HepG2 (cell line): ENCODE data around the gene CCDC17. TPM values are rescaled to one million over a fixed set of nuclear protein-coding genes. Genes with fewer than 3 reads are reported as not detected.
A peak's percentile ranks its signal among the peaks of the same experiment; 100 is the strongest.

Source experiments
- MED8 ChIP-seq: sonication (generic); formaldehyde crosslinking; IDR thresholded peaks from 2 replicates; pipeline ENCODE4 v1.8.1; 2023; ENCODE audit warnings: mild to moderate bottlenecking, missing genetic modification reagents; ENCODE audit not compliant: insufficient replicate concordance
- POLR2AphosphoS5 ChIP-seq: IDR thresholded peaks from 2 replicates; pipeline ENCODE4 v1.6.1; 2012; ENCODE audit warnings: low read depth, low read length
- TCF12 ChIP-seq, 2 experiments: fragments of 450-650 bp in 1 of 2; sonication (generic) in 1 of 2; formaldehyde crosslinking in 1 of 2; IDR thresholded peaks; 2 replicates each; pipeline versions ENCODE4 v1.6.1 to v1.8.0; 2017 to 2022; ENCODE audit warnings: antibody characterized with exemption in 1 of 2, mild to moderate bottlenecking in 1 of 2, missing genetic modification reagents in 1 of 2, moderate library complexity in 1 of 2
- ZBTB2 ChIP-seq: sonication (generic); formaldehyde crosslinking; IDR thresholded peaks from 2 replicates; pipeline ENCODE4 v1.8.0; 2022; ENCODE audit warnings: low read depth, missing genetic modification reagents
- ZNF318 ChIP-seq: sonication (generic); formaldehyde crosslinking; IDR thresholded peaks from 2 replicates; pipeline ENCODE4 v1.4.0; 2020; ENCODE audit warnings: mild to moderate bottlenecking, missing genetic modification reagents
- ZNF44 ChIP-seq: sonication (generic); formaldehyde crosslinking; IDR thresholded peaks from 2 replicates; pipeline ENCODE4 v1.5.1; 2020; ENCODE audit warnings: mild to moderate bottlenecking, missing genetic modification reagents
- ZNF619 ChIP-seq: sonication (generic); formaldehyde crosslinking; IDR thresholded peaks from 2 replicates; pipeline ENCODE4 v1.4.0; 2020; ENCODE audit warnings: mild to moderate bottlenecking, missing genetic modification reagents
- polyA plus RNA-seq, 8 experiments: library from polyadenylated mRNA; depleted of rRNA in 3 of 8; stranded (reverse) in 7 of 8; unstranded in 1 of 8; fragments of >200 nt; fragmentation: Illumina TruSeq in 4 of 8; extraction: Trizol in 4 of 8; gene quantifications; 2 replicates each; pipeline versions ENCODE4 v1.2.1 to v1.2.3, GENCODE V29; 2011 to 2016; ENCODE audit warnings: low read depth in 4 of 8, missing spikeins in 1 of 8, mixed read lengths in 1 of 8; ENCODE audit not compliant: insufficient read depth in 1 of 8
- total RNA-seq, 5 experiments: library from RNA; depleted of rRNA; stranded (reverse); fragments of >200 nt; fragmentation: Illumina TruSeq; extraction: Trizol; gene quantifications; 2 replicates each; pipeline ENCODE4 v1.2.3, GENCODE V29; 2016; ENCODE audit warnings: low read depth in 1 of 5
- TF ChIP-seq, protein P1 (sequence below): sonication (generic); formaldehyde crosslinking; IDR thresholded peaks from 2 replicates; pipeline ENCODE4 v1.4.0; 2020; ENCODE audit warnings: low read depth, mild to moderate bottlenecking, missing genetic modification reagents
- TF ChIP-seq, protein P2 (sequence below): sonication (generic); formaldehyde crosslinking; IDR thresholded peaks from 2 replicates; pipeline ENCODE4 v1.5.0; 2020; ENCODE audit warnings: mild to moderate bottlenecking, missing genetic modification reagents, borderline replicate concordance
- TF ChIP-seq, protein P3 (sequence below): sonication (generic); formaldehyde crosslinking; IDR thresholded peaks from 2 replicates; pipeline ENCODE4 v1.5.1; 2020; ENCODE audit warnings: mild to moderate bottlenecking, missing genetic modification reagents

CCDC17 gene
- total and polyA plus RNA-seq, 2 of the 13 experiments (the other 11 are each of a cell fraction or from before 2014, with no cell fraction given): 1.5 to 3.3 TPM

DNA sequence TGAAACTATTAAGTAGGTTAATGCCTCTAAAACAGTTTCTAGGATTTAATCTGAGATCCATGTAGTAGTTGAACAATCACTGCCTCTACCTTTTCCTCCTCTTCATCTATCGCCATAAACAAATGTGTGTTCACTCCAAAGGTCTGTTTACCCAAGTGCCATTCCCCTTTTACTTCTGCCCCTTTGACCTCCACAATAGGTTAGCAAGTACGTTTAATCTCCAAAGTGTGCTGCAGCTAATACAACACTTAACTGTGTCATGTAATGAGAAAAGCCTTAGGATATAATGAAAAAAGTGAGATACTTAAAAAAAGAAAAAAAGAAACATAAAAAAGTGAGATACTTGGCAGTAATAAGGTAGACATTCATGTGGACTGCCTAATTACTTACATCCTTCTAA is 34.3 kb upstream of the CCDC17 start (continued):
- TF ChIP-seq ZNF619 (CRISPR knock-in tag) (no peak), MED8 (CRISPR knock-in tag) (no peak), ZNF318 (CRISPR knock-in tag) (no peak), TCF12 (IDR thresholded peaks at IDR 0.05) (no peak), TCF12 (CRISPR knock-in tag; IDR thresholded peaks at IDR 0.05) (no peak), ZBTB2 (CRISPR knock-in tag) (no peak), POLR2AphosphoS5 (no peak), ZNF44 (CRISPR knock-in tag) (no peak)
- TF ChIP-seq, protein P1, sequence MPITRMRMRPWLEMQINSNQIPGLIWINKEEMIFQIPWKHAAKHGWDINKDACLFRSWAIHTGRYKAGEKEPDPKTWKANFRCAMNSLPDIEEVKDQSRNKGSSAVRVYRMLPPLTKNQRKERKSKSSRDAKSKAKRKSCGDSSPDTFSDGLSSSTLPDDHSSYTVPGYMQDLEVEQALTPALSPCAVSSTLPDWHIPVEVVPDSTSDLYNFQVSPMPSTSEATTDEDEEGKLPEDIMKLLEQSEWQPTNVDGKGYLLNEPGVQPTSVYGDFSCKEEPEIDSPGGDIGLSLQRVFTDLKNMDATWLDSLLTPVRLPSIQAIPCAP (CRISPR knock-in tag): no peak
- TF ChIP-seq, protein P2, sequence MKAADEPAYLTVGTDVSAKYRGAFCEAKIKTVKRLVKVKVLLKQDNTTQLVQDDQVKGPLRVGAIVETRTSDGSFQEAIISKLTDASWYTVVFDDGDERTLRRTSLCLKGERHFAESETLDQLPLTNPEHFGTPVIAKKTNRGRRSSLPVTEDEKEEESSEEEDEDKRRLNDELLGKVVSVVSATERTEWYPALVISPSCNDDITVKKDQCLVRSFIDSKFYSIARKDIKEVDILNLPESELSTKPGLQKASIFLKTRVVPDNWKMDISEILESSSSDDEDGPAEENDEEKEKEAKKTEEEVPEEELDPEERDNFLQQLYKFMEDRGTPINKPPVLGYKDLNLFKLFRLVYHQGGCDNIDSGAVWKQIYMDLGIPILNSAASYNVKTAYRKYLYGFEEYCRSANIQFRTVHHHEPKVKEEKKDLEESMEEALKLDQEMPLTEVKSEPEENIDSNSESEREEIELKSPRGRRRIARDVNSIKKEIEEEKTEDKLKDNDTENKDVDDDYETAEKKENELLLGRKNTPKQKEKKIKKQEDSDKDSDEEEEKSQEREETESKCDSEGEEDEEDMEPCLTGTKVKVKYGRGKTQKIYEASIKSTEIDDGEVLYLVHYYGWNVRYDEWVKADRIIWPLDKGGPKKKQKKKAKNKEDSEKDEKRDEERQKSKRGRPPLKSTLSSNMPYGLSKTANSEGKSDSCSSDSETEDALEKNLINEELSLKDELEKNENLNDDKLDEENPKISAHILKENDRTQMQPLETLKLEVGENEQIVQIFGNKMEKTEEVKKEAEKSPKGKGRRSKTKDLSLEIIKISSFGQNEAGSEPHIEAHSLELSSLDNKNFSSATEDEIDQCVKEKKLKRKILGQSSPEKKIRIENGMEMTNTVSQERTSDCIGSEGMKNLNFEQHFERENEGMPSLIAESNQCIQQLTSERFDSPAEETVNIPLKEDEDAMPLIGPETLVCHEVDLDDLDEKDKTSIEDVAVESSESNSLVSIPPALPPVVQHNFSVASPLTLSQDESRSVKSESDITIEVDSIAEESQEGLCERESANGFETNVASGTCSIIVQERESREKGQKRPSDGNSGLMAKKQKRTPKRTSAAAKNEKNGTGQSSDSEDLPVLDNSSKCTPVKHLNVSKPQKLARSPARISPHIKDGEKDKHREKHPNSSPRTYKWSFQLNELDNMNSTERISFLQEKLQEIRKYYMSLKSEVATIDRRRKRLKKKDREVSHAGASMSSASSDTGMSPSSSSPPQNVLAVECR: peak; percentile 24; the same call in 1 of the 2 replicates
- TF ChIP-seq, protein P3, sequence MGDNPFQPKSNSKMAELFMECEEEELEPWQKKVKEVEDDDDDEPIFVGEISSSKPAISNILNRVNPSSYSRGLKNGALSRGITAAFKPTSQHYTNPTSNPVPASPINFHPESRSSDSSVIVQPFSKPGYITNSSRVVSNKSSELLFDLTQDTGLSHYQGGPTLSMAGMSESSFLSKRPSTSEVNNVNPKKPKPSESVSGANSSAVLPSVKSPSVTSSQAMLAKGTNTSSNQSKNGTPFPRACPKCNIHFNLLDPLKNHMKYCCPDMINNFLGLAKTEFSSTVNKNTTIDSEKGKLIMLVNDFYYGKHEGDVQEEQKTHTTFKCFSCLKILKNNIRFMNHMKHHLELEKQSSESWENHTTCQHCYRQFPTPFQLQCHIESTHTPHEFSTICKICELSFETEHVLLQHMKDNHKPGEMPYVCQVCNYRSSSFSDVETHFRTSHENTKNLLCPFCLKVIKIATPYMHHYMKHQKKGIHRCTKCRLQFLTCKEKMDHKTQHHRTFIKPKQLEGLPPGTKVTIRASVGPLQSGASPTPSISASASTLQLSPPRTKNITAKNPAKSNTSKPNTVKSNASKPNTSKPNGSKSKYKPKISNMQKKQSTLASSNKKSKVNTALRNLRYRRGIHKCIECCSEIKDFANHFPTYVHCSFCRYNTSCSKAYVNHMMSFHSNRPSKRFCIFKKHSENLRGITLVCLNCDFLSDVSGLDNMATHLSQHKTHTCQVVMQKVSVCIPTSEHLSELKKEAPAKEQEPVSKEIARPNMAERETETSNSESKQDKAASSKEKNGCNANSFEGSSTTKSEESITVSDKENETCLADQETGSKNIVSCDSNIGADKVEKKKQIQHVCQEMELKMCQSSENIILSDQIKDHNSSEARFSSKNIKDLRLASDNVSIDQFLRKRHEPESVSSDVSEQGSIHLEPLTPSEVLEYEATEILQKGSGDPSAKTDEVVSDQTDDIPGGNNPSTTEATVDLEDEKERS: no peak
